AG09309 (cell line): ENCODE measurements around the gene UCK1.

Experiments
- DNase-seq: peaks from one replicate; pipeline ENCODE4 v3.0.0-alpha.2; 2010; ENCODE audit warnings: low read depth
- H3K4me3 ChIP-seq: 2 replicates; pipeline ENCODE4 v1.5.1; 2011; ENCODE audit warnings: mild to moderate bottlenecking, low read depth, low read length, moderate library complexity; ENCODE audit not compliant: control insufficient read depth
- TF ChIP-seq, protein P1 (sequence below): IDR thresholded peaks from 2 replicates; pipeline ENCODE4 v1.5.1; 2011; ENCODE audit warnings: mild to moderate bottlenecking, low read depth, low read length, inconsistent platforms; ENCODE audit not compliant: insufficient read depth, control insufficient read depth; ENCODE audit errors: missing control alignments

Gene UCK1

DNA sequence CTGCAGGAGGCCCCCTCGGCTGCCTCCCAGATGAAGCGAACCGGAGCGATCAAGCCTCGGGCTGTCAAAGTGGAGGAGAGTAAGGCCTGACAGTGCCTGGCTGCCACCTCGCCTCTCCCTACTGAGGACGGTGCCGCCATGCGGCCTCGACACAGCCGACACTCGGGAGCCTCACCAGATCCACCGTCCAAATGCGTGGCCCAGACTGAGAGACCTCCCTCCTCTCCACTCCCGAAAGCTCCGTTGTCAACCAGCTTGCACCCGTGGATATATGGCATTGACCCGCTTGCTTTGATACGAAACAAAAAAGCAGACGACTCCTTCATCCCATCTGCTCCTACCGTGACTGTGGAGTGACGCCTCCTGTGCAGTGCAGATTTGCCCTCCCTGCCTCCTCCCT, 35.3 kb downstream of the UCK1 start:
- no peak for DNase-seq
- no peak overlapping the region for H3K4me3 ChIP-seq
- TF ChIP-seq, protein P1, sequence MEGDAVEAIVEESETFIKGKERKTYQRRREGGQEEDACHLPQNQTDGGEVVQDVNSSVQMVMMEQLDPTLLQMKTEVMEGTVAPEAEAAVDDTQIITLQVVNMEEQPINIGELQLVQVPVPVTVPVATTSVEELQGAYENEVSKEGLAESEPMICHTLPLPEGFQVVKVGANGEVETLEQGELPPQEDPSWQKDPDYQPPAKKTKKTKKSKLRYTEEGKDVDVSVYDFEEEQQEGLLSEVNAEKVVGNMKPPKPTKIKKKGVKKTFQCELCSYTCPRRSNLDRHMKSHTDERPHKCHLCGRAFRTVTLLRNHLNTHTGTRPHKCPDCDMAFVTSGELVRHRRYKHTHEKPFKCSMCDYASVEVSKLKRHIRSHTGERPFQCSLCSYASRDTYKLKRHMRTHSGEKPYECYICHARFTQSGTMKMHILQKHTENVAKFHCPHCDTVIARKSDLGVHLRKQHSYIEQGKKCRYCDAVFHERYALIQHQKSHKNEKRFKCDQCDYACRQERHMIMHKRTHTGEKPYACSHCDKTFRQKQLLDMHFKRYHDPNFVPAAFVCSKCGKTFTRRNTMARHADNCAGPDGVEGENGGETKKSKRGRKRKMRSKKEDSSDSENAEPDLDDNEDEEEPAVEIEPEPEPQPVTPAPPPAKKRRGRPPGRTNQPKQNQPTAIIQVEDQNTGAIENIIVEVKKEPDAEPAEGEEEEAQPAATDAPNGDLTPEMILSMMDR, result no peak

DNA sequence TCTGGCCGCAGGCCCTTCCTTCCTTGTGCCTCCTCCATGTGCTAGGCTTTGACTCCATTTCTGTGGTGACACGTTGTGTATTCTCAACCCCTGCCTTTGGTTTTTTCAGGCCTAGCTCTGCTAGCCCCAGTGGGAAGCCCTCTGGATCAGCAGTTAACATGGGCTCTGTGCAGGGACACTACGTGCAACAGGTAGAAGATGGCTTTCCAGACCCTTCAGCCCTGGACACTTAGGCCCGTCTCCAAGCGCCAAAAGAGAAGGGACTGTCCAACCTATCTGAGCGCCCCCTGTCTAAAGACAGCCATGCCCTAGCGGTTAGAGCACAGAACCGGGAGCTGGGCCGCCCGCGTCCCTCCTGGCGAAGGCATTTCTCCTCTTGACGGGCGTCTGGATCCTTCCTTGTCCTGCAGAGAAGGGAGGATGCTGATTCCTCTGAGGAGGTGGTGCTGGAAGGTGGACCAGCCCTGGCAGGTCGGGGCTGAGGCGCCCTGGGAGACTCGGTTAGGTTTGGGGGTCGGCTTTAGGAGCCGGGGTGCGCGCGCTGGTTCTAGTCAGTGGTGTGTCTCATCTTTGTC, 36.7 kb downstream of the UCK1 start:
- TF ChIP-seq, protein P1, result no peak
- no peak for DNase-seq
- no peak overlapping the region for H3K4me3 ChIP-seq

DNA sequence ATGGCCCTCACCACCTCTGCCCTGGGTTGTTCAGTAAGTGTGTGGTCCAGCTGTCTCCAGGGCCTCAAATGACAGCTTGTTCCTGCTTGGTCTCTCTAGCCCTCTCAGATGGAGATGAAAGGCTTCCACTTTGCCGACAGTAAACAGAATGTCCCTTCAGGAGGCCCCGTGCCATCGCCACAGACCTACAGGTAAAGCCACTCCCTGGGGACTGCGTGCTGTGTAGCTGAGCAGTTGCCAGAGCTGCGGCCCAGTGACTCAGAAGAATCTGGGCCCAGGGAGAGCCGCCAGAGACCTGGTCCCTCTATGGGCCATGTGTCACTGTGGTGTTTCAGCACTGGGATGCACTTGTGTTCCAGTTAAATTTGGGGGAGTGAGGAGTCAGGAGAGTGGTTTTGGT, 39.0 kb downstream of the UCK1 start:
- no peak overlapping the region for H3K4me3 ChIP-seq

DNA sequence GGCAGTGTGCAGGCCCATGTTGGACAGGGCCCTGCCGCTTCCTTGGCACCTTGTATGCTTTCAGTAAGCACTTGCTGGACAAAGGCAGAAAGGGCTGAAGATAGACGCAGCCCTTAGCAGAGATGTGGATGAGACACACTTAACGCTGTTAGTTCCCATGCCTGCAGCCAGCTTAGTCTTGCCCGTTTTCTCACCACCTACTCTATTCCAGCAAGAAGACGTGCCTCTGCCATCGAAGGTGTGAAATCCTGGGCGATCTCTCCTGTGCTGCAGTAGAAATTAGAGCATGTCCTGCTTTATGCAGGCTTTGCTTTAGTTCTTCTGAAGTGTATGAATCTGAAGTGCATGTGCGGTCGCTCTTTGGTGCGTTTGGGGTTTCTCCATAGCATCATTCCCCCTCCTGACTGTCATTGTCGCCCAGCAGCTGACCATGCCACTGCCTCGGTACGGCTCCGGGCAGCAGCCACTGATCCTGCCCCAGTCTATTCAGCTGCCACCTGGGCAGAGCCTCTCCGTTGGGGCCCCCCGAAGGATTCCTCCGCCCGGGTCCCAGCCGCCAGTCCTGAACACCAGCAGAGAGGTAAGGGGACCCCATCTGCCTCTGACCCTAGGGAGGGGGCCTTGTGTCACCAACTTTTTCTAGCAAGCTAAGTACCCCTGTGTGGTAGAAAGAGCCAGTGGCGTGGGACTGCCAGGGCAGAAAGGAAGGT, 39.9 kb downstream of the UCK1 start:
- TF ChIP-seq, protein P1, result no peak
- DNase-seq, result no peak
- no peak overlapping the region for H3K4me3 ChIP-seq

More for the DNA sequence above, 39.0 kb downstream of the UCK1 start:
- no peak for DNase-seq
- TF ChIP-seq, protein P1, result no peak

DNA sequence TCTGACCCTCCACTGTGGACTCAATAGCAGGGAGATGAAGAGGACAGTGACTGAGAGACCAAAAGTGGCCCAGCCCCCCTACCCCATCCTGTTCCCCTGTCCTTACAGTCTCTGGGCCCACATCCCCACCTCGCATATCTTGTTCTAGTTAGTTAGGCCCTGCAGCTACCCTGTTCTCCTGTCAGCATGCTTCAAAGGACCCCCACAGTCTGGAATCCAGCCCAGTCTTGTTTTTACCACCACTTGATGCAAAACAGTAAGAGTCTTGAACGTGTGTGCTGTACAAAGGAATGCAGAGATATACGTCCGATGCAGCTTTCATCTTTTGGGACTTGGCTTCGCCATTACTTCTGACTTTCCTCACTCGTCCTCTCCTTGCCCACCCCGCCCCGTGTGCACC, 40.5 kb downstream of the UCK1 start:
- no peak overlapping the region for H3K4me3 ChIP-seq
- DNase-seq, result no peak
- TF ChIP-seq, protein P1, result no peak

DNA sequence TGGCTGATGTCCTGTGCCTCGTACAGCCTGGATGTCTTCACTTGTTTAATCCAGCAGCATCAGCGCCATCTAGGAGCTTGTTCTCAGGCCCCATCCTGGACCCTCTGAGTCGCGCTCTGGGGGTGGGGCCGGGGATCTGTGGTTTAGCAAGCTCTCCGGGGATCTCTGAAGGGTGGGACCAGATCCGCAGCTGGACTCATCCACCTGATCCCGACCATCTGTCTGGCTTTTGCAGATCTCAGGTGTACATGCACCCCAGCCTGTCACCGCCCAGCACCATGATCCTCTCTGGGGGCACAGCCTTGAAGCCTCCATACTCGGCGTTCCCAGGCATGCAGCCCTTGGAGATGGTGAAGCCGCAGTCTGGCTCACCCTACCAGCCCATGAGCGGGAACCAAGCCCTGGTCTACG, 43.4 kb downstream of the UCK1 start:
- TF ChIP-seq, protein P1, result no peak
- DNase-seq, result no peak
- no peak overlapping the region for H3K4me3 ChIP-seq
